Brain microvascular endothelial cell (primary cell): ENCODE measurements around the gene TEX2.

Experiments
- DNase-seq: peaks from one replicate; pipeline ENCODE4 v3.0.0-alpha.2; 2020
- H3K27ac ChIP-seq: fragments of 250-450 bp; sonication (Bioruptor Pico); 2 replicates; pipeline ENCODE4 v1.5.1; 2020; ENCODE audit warnings: mild to moderate bottlenecking, moderate library complexity
- H3K27me3 ChIP-seq: fragments of 250-450 bp; sonication (Bioruptor Pico); replicated peaks from 2 replicates; pipeline ENCODE4 v1.5.1; 2020; ENCODE audit warnings: mild to moderate bottlenecking
- H3K36me3 ChIP-seq: fragments of 250-450 bp; sonication (Bioruptor Pico); replicated peaks from 2 replicates; pipeline ENCODE4 v1.5.1; 2020; ENCODE audit warnings: mild to moderate bottlenecking
- H3K4me3 ChIP-seq: 2 replicates; pipeline ENCODE4 v1.5.1; 2011; ENCODE audit warnings: low read depth, mild to moderate bottlenecking, control low read depth, low read length, moderate library complexity
- in situ Hi-C: cut with HindIII; loops from 2 replicates; pipeline ENCODE4 v1.10.0; 2017; ENCODE audit warnings: low sequenced_read_pairs, low pct_ligation_motif_present
- TF ChIP-seq, protein P1 (sequence below): IDR thresholded peaks from 2 replicates; pipeline ENCODE4 v1.5.1; 2011; ENCODE audit warnings: low read depth, mild to moderate bottlenecking, moderate library complexity, low read length, control low read depth, inconsistent platforms; ENCODE audit errors: missing control alignments

The TEX2 gene

DNA sequence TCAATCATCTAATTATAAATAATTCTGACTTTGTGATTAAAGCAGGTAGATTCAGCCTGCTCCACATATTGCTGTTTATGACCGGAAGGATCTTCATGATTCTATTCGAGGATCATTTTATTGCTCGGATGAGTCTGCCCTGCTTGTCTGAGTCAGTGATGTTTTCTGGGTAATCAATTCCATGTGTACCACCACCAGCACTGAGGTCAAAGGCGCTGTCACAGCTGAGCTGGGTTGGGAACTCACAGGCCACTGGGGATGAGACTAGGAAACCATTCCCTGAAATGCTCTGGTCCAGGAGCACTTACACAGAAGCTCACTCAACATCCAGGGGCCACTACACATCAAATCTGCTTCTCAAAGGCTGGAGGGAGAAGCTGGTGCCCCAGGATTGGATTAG is 102.7 kb downstream of the TEX2 start:
- TF ChIP-seq, protein P1, sequence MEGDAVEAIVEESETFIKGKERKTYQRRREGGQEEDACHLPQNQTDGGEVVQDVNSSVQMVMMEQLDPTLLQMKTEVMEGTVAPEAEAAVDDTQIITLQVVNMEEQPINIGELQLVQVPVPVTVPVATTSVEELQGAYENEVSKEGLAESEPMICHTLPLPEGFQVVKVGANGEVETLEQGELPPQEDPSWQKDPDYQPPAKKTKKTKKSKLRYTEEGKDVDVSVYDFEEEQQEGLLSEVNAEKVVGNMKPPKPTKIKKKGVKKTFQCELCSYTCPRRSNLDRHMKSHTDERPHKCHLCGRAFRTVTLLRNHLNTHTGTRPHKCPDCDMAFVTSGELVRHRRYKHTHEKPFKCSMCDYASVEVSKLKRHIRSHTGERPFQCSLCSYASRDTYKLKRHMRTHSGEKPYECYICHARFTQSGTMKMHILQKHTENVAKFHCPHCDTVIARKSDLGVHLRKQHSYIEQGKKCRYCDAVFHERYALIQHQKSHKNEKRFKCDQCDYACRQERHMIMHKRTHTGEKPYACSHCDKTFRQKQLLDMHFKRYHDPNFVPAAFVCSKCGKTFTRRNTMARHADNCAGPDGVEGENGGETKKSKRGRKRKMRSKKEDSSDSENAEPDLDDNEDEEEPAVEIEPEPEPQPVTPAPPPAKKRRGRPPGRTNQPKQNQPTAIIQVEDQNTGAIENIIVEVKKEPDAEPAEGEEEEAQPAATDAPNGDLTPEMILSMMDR = no peak
- DNase-seq = no peak
- Histone ChIP-seq H3K4me3 (no peak overlapping the region), H3K27me3 (no peaks in the 10 kb centered on the region), H3K36me3 (no peaks in the 10 kb centered on the region), H3K27ac (no peak overlapping the region)
- in situ Hi-C loops = no loop called here

DNA sequence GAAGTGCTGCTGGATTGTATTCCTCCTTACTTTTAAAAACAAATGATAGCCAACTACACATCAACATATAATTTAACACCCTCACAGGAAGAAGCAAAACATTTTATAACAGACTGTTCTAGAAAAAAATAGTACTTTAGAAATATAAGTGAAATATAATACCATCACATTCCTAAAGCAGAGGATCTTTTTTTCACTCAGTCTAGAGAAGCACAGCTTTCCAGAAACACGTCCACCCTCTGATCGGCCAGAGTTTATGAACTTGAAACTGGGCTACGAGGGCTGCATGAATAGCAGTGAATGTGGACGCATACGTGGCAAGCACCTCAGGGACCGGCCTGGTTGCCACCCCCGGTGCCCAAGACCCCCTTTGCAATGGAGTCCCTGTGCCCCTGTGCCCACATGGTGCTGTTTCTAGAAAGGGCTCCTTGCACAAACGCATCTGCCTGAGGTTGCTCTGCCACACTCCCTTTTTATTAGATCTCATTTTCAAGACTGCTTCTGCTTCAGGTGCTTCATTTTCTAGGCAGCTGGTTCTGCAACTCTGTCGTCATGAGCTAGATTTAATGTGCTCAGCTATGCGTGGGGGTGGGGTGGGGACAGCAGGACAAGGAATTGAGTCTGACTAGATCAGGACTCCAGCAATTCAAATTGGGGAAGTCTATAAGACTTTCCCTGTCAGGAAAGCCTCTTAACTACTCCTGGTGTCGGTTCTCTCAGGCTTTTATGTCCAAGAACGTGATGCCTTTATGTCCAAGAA is 104.0 kb downstream of the TEX2 start:
- TF ChIP-seq, protein P1 = no peak
- in situ Hi-C loops = no loop called here
- Histone ChIP-seq H3K27ac (no peak overlapping the region), H3K36me3 (no peaks in the 10 kb centered on the region), H3K27me3 (no peaks in the 10 kb centered on the region), H3K4me3 (no peak overlapping the region)
- no peak for DNase-seq

DNA sequence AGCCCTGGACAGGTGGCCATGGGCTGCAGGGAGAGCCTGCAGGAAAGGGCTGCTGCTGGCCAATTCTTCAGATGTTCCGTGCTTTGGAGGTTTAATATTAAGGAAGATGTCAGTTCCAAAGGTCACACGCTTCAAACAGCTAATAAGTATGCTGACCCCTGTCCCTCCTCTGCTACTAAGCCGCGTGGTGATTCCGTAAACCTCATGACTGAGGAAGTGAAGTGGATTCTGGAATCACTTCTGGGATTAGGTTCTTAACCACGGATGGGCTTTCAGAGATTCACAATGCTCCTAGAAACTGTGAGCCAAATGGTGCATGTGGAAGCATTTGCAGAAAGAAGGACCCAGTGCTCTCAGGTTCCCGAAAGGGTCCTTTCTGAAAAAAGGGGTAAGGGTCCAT is 104.7 kb downstream of the TEX2 start:
- no peak overlapping the region for H3K4me3 ChIP-seq
- in situ Hi-C loops = no loop called here
- no peaks in the 10 kb centered on the region for H3K27me3 ChIP-seq
- H3K27ac ChIP-seq = no peak overlapping the region
- H3K36me3 ChIP-seq = no peaks in the 10 kb centered on the region
- DNase-seq = no peak
- TF ChIP-seq, protein P1 = no peak

DNA sequence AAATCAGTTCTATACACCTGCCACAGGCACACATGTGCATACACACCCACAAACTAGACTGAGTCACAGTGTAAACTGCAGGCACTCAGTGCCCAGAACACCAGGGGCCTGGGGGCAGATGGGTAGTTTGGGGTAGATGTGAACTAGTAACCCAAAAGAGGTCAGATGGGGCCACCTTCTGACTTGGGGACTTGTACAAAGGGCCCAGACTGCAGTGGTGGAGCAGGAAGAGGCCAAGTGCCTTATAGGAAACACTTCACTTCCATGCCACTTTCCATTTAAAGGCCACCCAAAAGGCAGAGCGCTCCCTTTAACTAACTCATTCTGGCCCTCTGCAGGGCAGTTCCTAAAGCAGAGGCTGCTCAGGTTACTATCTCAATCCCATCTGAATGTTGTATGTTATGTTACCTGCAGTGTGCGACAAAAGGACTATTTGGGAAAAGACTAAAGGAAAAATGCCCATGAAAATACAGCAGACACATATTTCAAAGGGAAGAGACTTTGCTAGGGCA is 105.3 kb downstream of the TEX2 start:
- Histone ChIP-seq H3K36me3 (no peaks in the 10 kb centered on the region), H3K27me3 (no peaks in the 10 kb centered on the region), H3K4me3 (no peak overlapping the region), H3K27ac (no peak overlapping the region)
- in situ Hi-C loops = no loop called here
- TF ChIP-seq, protein P1 = no peak
- DNase-seq = no peak

DNA sequence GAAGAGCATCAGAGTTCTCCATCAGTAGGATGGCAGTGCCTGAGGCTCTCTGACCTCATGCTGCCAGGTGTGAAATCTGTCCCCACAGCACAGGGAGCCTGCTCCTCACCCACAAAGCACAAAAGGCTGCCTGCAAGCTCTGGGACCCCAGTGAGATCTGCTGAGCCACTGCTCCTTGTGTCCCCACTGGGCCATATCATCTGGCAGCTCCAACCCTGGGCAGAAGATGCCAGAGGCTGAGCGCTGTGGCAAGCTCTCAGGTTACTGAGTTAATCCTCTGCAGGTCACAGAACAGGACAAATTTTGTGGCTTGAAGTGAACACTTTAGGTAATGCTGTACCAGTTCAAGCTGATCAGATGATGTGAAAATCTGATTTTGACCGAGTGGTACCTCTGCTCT is 106.4 kb downstream of the TEX2 start:
- H3K36me3 ChIP-seq = no peaks in the 10 kb centered on the region
- DNase-seq = no peak

More for the DNA sequence above, 106.4 kb downstream of the TEX2 start:
- no peak overlapping the region for H3K27ac ChIP-seq
- H3K27me3 ChIP-seq = no peaks in the 10 kb centered on the region
- H3K4me3 ChIP-seq = no peak overlapping the region
- TF ChIP-seq, protein P1 = no peak
- in situ Hi-C loops = no loop called here
